GM19099 (cell line): ENCODE measurements around the gene MAPK11.

ENCODE experiments used
- POLR2A ChIP-seq: IDR thresholded peaks from 3 replicates; pipeline ENCODE4 v1.6.1; 2011; ENCODE audit warnings: low read depth; ENCODE audit not compliant: insufficient read length; ENCODE audit errors: extremely low read depth

MAPK11 gene

GRCh38 chr22:50269970-50270665 lies at the start of gene MAPK11:
Gene MAPK11 (minus strand): TSS chr22:50270380. CDS start chr22:50270292, 88 bp downstream.
- no peak for TF ChIP-seq POLR2A

- TF ChIP-seq POLR2A: no peak
Observed at GRCh38 chr22:50319503-50319951, 49.3 kb upstream of the MAPK11 start.

- TF ChIP-seq POLR2A: no peak
Observed at GRCh38 chr22:50318698-50319411, 48.7 kb upstream of the MAPK11 start.

GRCh38 chr22:50318356-50318697 lies 48.1 kb upstream of the MAPK11 start:
- no peak for TF ChIP-seq POLR2A

GRCh38 chr22:50317674-50318073 lies 47.5 kb upstream of the MAPK11 start:
- no peak for TF ChIP-seq POLR2A

GRCh38 chr22:50317178-50317577 lies 47.0 kb upstream of the MAPK11 start:
- TF ChIP-seq POLR2A: no peak

GRCh38 chr22:50316114-50317065 lies 46.2 kb upstream of the MAPK11 start:
- no peak for TF ChIP-seq POLR2A

- no peak for TF ChIP-seq POLR2A
Observed at GRCh38 chr22:50315289-50316113, 45.3 kb upstream of the MAPK11 start.

- peak; percentile 72 for TF ChIP-seq POLR2A
Observed at GRCh38 chr22:50314455-50315288, 44.5 kb upstream of the MAPK11 start.

GRCh38 chr22:50314081-50314454 lies 43.9 kb upstream of the MAPK11 start:
- TF ChIP-seq POLR2A: no peak

- no peak for TF ChIP-seq POLR2A
Observed at GRCh38 chr22:50313600-50313999, 43.4 kb upstream of the MAPK11 start.

- no peak for TF ChIP-seq POLR2A
Observed at GRCh38 chr22:50313021-50313420, 42.8 kb upstream of the MAPK11 start.

GRCh38 chr22:50312371-50312770 lies 42.2 kb upstream of the MAPK11 start:
- no peak for TF ChIP-seq POLR2A
